GM12891 (cell line): Measurements from ENCODE around the gene KIZ.

Source experiments
- PAX5 ChIP-seq: IDR thresholded peaks from 2 replicates; pipeline ENCODE4 v1.6.1; 2011; ENCODE audit warnings: low read length, moderate library complexity, mild to moderate bottlenecking; ENCODE audit not compliant: insufficient read depth, severe bottlenecking
- POLR2A ChIP-seq: IDR thresholded peaks from 2 replicates; pipeline ENCODE4 v1.6.1; 2011; ENCODE audit warnings: low read depth, low read length, control low read depth
- POLR2AphosphoS5 ChIP-seq: IDR thresholded peaks from 2 replicates; pipeline ENCODE4 v1.6.1; 2011; ENCODE audit warnings: low read depth, low read length, control low read depth
- POU2F2 ChIP-seq: IDR thresholded peaks from 2 replicates; pipeline ENCODE4 v1.6.1; 2011; ENCODE audit warnings: low read depth, mild to moderate bottlenecking, control low read depth, low read length, moderate library complexity
- SPI1 ChIP-seq: IDR thresholded peaks from 2 replicates; pipeline ENCODE4 v1.6.1; 2011; ENCODE audit warnings: low read depth, low read length, control low read depth
- TAF1 ChIP-seq: IDR thresholded peaks from 2 replicates; pipeline ENCODE4 v1.6.1; 2011; ENCODE audit warnings: low read depth, low read length, control low read depth

GRCh38 chr20:21106171-21107017, 19.5 kb upstream of the KIZ start, which contains the start of gene LINC00237:
- no peak for TF ChIP-seq SPI1
- TF ChIP-seq POLR2AphosphoS5: no peak
- no peak for TF ChIP-seq POLR2A
- no peak for TF ChIP-seq TAF1
- TF ChIP-seq PAX5: no peak
- TF ChIP-seq POU2F2: no peak
